ENCODE results near the gene E2F7.
A peak's percentile ranks its signal among the peaks of the same experiment; 100 is the strongest.
"Not testable (repeated sequence)": the region's sequence is repeated elsewhere in the genome, so short reads cannot be mapped to it uniquely, and the experiment has no call there.

Gene E2F7

GRCh38 chr12:77065361-77066204 lies at the start of gene E2F7:
E2F7 (minus strand) TSS chr12:77065569; CDS start chr12:77064635, 934 bp downstream.
- FAIRE-seq (peak; percentile 72), DNase-seq (ENCODE audit: insufficient read length, low spot score) (peak; percentile 93)

- FAIRE-seq = no peak
- DNase-seq (ENCODE audit: insufficient read length, low spot score) = no peak
Measured at GRCh38 chr12:77113971-77114370, 48.6 kb upstream of the E2F7 start.

DNA sequence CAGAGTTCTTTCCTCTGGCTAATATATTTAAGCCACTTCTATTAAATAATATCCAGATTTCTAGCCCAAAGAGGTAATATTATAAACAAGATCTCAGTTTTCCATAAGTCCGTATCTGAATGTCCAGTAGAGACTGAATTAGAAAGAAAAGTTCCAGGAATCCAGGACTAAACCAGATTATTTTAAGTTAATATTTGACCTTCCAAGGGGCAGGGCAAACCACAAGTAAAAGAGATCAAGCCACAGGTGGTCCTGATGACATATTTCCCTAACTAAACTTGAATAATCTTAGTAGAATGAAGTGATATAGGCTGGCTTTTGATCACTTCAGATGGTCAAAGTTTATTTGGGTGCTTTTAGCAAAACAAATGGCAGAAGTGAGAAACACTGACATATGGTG lies 43.3 kb upstream of the E2F7 start:
- FAIRE-seq = no peak
- no peak for DNase-seq (ENCODE audit: insufficient read length, low spot score)

DNA sequence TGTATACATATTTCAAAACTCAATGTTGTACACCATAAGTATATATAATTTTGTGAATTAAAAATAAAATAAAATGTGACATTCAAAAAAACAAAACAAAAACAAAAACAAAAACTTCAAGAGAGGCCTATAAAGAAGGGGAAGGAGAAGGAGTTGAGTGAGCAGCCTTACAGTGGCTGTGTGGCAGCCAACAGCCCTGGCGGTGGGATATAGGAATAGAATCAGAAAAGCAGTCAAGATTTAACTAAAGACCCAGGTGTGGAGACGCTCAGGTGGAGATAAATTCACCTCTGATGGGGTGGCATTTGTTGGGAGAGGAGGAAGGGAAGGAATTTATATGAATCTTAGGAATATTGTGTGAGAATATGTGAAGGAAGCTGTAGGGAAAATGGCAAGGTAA lies 41.8 kb upstream of the E2F7 start:
- DNase-seq (ENCODE audit: insufficient read length, low spot score) = no peak

GRCh38 chr12:77104792-77105191 lies 39.4 kb upstream of the E2F7 start:
- FAIRE-seq (no peak), DNase-seq (ENCODE audit: insufficient read length, low spot score) (peak; percentile 17)

More for the DNA sequence above, 41.8 kb upstream of the E2F7 start:
- no peak for FAIRE-seq

DNA sequence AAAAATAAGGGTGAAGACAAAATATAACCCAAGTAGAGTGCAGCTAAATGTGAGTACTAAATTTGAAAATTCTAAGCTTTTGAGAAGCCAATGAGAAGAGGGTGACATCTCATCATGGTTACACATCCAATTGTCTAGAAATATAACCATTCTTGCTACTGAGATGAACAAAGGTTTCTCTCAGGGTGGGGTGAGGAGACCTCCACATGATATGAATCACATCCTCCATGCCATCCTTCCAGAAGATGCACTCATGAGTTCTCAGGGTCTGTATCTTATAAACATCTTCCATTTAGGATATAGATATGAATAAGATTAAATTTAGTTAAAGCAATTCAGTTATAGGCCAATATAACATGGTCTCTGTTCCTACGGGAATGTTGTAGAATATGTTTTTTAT lies 38.9 kb upstream of the E2F7 start:
- DNase-seq (ENCODE audit: insufficient read length, low spot score) (no peak), FAIRE-seq (no peak)

- no peak for FAIRE-seq
- DNase-seq (ENCODE audit: insufficient read length, low spot score) = peak; percentile 49
Measured at GRCh38 chr12:77102691-77103090, 37.3 kb upstream of the E2F7 start.

DNA sequence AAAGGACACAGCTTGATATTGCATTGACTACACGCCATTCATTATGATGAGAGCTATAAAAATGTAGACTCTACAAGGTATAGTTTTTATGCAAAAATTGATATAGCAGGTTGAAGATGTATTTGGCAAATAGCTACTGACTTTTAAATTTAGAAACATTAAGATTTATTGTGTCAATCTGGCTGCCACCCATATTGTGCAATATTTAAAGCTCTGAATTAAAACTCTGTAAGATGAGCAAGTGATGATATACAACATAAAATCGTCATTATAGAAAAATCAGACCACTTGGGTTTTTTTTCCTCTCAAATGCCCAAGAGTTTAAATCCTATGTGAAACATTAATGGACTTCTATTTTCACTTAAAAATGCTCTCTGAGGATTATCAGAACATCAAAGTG lies 36.8 kb upstream of the E2F7 start:
- no peak for DNase-seq (ENCODE audit: insufficient read length, low spot score)
- FAIRE-seq = no peak

DNA sequence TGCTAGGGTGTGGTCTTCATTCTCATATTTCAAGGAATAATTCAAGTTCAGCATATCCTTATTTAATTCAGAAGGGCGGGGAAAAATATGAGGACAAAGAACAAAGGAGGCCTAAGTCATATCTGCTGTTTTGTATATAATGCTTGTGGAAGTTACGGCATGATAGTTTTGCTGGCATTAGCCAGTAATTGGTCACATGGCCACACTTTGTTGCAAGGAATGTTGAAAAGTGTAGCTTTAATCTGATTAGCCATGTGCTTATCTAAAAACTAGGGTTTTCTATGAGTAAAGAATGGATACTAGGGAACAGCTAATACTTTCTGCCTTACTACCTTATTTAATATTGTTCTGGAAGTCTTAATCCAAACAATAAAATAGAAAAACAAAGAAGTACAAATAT lies 34.4 kb upstream of the E2F7 start:
- FAIRE-seq (no peak), DNase-seq (ENCODE audit: insufficient read length, low spot score) (no peak)

DNA sequence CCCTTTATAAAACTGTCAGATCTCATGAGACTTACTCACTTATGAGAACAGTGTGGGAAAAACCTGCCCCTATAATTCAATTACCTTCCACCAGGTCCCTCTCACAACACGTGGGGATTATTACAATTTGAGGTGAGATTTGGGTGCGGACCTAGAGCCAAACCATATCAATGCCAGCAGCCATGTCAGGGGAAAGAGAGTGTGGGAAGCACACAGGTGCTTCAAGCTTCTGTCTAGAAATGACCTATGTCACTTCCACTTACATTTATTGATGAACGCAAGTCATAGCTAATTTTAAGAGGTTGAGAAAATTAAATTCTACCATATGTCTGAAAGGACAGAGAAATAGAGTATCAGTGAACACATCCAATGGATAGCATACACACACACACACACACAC lies 32.5 kb upstream of the E2F7 start:
- FAIRE-seq = no peak

GRCh38 chr12:77092227-77092626 lies 26.9 kb upstream of the E2F7 start:
- FAIRE-seq; DNase-seq (ENCODE audit: insufficient read length, low spot score): not testable (repeated sequence)

More for the DNA sequence above, 32.5 kb upstream of the E2F7 start:
- DNase-seq (ENCODE audit: insufficient read length, low spot score) = no peak

- FAIRE-seq (no peak), DNase-seq (ENCODE audit: insufficient read length, low spot score) (no peak)
Measured at GRCh38 chr12:77089686-77090220, 24.4 kb upstream of the E2F7 start.

GRCh38 chr12:77087427-77087826 lies 22.1 kb upstream of the E2F7 start:
- FAIRE-seq (no peak), DNase-seq (ENCODE audit: insufficient read length, low spot score) (no peak)

DNA sequence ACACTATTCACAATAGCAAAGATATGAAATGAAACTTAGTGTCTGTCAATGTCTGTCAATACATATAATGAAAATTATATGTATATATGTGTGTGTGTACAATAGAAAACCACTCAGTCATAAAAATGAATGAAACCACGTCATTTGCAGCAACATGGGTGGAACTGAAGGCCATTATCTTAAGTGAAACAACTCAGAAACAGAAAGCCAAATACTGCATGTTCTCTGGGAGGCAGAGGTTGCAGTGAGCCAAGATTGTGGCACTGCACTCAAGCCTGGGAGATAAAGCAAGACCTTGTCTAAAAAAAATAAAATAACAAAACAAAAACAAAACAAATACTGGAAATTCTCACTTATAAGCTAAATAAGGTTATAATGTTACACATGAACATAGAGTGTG lies 16.7 kb upstream of the E2F7 start:
- no peak for DNase-seq (ENCODE audit: insufficient read length, low spot score)
- FAIRE-seq = no peak

DNA sequence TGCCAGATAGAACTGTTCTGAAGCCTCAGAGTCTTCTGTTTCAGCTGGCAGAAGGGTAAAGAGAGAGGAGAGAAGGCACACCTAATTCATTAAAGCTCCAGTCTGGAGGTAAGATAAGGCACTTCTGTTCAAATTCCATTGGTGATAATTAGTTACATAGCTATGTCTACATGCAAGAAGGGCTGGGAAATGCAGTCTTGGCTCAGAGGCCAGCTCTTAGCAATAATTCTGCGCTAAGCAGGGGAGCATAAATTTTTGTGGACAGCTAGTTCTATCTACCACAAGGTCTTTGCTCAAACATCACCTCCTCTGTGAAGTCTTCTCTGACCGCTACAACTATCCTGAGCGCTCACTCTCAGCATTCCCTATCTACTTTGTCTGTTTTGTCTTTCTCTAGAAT lies 14.3 kb upstream of the E2F7 start:
- FAIRE-seq = no peak

DNA sequence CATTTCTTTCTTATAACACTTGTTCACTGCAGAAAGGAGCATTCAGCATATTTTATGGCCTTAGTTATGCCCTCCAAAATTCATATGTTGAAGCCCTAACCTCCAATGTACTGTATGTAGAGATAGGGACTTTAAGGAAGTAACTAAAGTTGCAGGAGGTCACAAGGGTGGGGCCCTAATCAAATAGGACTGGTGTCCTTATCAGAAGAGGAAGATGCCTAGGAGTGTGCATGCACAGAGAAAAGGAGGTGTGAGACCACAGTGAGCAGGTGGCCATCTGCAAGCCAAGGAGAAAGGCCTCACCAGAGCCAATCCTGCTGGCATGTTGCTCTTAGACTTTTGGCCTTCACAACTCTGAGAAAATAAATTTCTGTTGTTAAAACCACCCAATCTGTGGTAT lies 12.9 kb upstream of the E2F7 start:
- no peak for DNase-seq (ENCODE audit: insufficient read length, low spot score)
- no peak for FAIRE-seq

More for the DNA sequence above, 14.3 kb upstream of the E2F7 start:
- no peak for DNase-seq (ENCODE audit: insufficient read length, low spot score)

DNA sequence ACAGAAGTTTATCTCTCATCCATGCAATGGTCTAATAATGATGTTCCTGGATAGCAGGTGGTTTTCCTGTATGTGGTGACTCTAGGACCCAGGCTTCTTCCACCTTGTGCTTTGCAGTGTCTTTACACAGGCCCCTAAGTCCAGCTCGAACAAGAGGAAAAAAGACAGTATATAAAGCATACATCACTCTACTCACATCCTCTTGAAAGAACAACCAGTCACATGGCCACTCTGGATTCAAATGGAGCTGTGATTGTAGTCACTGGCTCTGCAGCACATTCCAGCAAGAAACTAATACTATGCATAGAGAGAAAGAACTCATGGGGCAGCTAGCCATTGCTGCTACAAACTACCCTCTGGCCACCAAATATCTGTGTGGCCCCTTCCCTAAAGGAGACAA lies 11.5 kb upstream of the E2F7 start:
- DNase-seq (ENCODE audit: insufficient read length, low spot score) (no peak), FAIRE-seq (no peak)

- not testable (repeated sequence) for FAIRE-seq
Measured at GRCh38 chr12:77073894-77074293, 8.5 kb upstream of the E2F7 start.

DNA sequence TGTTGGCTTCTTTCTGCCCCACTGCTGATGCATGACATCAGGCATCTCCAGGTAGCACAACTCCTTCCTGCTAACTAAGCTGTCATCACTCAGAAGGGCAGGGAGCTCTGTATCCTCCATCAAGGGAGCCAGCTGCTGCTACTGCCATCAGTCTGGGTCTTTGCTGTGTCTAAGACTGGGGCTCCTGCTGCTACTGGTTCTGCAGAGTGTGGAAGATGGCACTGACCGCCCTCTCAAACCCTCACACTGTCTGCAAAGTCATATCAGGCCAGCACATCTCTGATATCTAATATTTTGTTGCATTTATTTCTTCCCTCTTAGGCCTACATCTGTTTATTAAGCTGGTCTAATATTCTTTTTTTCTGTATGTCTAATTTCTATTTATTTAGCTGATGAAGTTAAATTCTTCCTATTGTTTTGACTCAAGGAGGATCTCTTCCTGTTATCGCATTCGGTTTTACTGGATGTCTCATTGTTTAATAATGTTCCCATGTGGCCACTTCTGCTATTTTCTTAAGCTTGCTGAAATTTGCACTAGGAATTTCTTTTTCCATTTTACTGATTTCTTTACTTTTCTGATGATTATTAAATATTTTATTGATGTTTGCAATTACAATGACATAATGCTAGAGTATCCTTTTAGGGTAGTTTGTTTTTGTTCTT lies 7.6 kb upstream of the E2F7 start:
- FAIRE-seq (no peak), DNase-seq (ENCODE audit: insufficient read length, low spot score) (no peak)

More at GRCh38 chr12:77073894-77074293, 8.5 kb upstream of the E2F7 start:
- DNase-seq (ENCODE audit: insufficient read length, low spot score) = not testable (repeated sequence)

GRCh38 chr12:77070800-77071449 lies 5.6 kb upstream of the E2F7 start:
- DNase-seq (ENCODE audit: insufficient read length, low spot score) = no peak
- no peak for FAIRE-seq

DNA sequence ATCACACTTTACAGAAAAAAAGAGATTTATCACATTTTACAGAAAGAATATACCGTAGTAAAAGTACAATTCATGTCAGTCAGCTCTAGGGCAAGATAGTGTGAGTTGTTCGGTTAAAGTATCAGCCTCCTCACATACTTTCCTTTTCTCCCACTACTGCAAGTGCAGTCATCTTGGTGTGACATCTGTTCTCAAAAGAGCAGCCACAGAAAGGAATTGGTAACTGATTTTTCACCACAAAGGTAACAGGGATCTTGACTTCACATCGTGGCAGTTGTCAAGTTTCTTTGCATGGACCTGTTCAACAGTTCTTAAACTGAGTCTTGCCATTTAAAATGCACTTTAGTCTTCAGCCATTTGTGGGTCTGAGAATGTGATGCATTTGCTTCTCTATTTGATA lies 5.0 kb upstream of the E2F7 start:
- DNase-seq (ENCODE audit: insufficient read length, low spot score) = no peak
- FAIRE-seq = no peak
